Tibial nerve (tissue), 4 donors: ENCODE measurements around the gene ZNF512.

Experiments
- CTCF ChIP-seq, 5 experiments: fragments of 200-600 bp in 3 of 5; fragments of 450-650 bp in 2 of 5; sonication (generic) in 3 of 5; IDR thresholded peaks; one replicate each; pipeline ENCODE4 v1.5.1; 2016 to 2019; ENCODE audit warnings: antibody characterized with exemption in 5 of 5, mild to moderate bottlenecking in 3 of 5, moderate library complexity in 2 of 5
- EP300 ChIP-seq, 2 donors: sonication (generic); formaldehyde crosslinking; IDR thresholded peaks; one replicate each; pipeline ENCODE4 v1.6.1; 2017; ENCODE audit warnings: antibody characterized with exemption in 2 of 2, mild to moderate bottlenecking in 1 of 2
- POLR2A ChIP-seq, 2 donors: fragments of 450-650 bp; IDR thresholded peaks; one replicate each; pipeline ENCODE4 v1.6.1; 2017; ENCODE audit warnings: antibody characterized with exemption in 2 of 2, mild to moderate bottlenecking in 2 of 2, moderate library complexity in 2 of 2

- TF ChIP-seq POLR2A (IDR thresholded peaks at IDR 0.05) (no peak), EP300 (IDR thresholded peaks at IDR 0.05) (no peak), CTCF (IDR thresholded peaks at IDR 0.05) (no peak)
Observed at GRCh38 chr2:27664154-27664574, 81.3 kb downstream of the ZNF512 start.
